Stimulated activated CD4-positive, alpha-beta T cell treated with anti-CD3 and anti-CD28 coated beads, Interleukin-2, amount 100 ng/mL, for 24 hours (primary cell): Measurements from ENCODE around the gene PIGQ.

ENCODE experiments used
- DNase-seq, 2 donors: peaks; one replicate each; pipeline ENCODE4 v3.0.0-alpha.2; 2020

Gene PIGQ

GRCh38 chr16:534856-535445 is 34.8 kb upstream of the PIGQ start:
- DNase-seq: no peak

- DNase-seq: no peak
Observed at GRCh38 chr16:535446-536405, 34.0 kb upstream of the PIGQ start.

GRCh38 chr16:536746-537145 is 33.0 kb upstream of the PIGQ start:
- no peak for DNase-seq

- DNase-seq: no peak
Observed at GRCh38 chr16:537415-538335, 32.1 kb upstream of the PIGQ start.

- no peak for DNase-seq
Observed at GRCh38 chr16:539901-540530, 29.8 kb upstream of the PIGQ start.

- no peak for DNase-seq
Observed at GRCh38 chr16:540645-541340, 29.0 kb upstream of the PIGQ start.

- DNase-seq: no peak
Observed at GRCh38 chr16:543301-544164, 26.2 kb upstream of the PIGQ start.

GRCh38 chr16:544517-544916 is 25.3 kb upstream of the PIGQ start:
- DNase-seq: no peak

- DNase-seq: peak; percentile 49 to 67
Observed at GRCh38 chr16:546909-547770, 22.6 kb upstream of the PIGQ start.

- DNase-seq: no peak
Observed at GRCh38 chr16:548586-548985, 21.2 kb upstream of the PIGQ start.

GRCh38 chr16:549544-550263 is 20.1 kb upstream of the PIGQ start:
- no peak for DNase-seq

- DNase-seq: no peak
Observed at GRCh38 chr16:551210-551609, 18.6 kb upstream of the PIGQ start.

GRCh38 chr16:552171-552570 is 17.6 kb upstream of the PIGQ start:
- no peak for DNase-seq

GRCh38 chr16:553601-554296 is 16.0 kb upstream of the PIGQ start:
- no peak for DNase-seq

- DNase-seq: no peak
Observed at GRCh38 chr16:554297-554621, 15.5 kb upstream of the PIGQ start.

- no peak for DNase-seq
Observed at GRCh38 chr16:554640-555365, 15.0 kb upstream of the PIGQ start.

GRCh38 chr16:555528-556473 is 14.0 kb upstream of the PIGQ start:
- DNase-seq: no peak
